GM19193 (cell line): ENCODE results near the gene TPP1.

Experiments
- POLR2A ChIP-seq: IDR thresholded peaks from 4 replicates; pipeline ENCODE4 v1.6.1; 2011; ENCODE audit not compliant: insufficient read depth, insufficient read length; ENCODE audit errors: extremely low read depth

The TPP1 gene

DNA sequence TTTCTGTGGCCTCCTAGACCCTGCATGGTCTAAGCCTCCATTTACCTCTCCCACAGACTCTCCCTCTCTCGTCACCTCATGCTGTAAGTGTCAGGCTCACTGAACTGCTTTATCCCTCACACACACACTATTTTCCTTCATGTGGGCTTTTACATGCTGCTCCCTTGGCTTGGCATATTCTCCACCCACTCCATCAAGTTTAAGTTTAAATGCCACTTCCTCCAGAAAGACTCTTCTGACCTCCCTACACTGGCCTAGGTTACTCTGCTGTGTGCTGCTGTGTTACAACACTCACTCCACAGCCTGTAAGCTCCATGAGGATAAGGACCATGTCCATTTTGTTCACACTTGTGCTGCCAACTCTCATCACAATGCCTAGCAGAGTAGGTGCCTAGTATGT is 33.9 kb upstream of the TPP1 start:
- no peak for TF ChIP-seq POLR2A

DNA sequence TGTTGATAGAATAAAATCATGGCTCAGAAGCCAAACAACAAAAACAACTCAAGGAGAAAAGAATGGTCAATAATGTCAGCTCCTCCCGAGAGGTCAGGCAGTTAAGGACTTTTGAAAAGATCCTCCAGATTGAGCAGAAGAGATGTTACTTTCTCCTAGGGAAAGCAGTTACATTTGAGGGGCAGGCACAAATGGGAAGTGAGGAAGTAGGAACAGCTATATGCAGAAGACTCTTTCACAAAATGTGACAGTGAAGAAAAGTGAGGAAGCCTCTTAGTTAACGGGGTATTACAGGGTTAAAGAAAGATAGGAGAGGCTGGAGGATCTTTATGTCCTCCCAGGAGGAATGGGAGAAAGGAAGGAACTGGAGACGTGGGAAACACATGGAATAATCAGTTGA is 33.0 kb upstream of the TPP1 start:
- no peak for TF ChIP-seq POLR2A

DNA sequence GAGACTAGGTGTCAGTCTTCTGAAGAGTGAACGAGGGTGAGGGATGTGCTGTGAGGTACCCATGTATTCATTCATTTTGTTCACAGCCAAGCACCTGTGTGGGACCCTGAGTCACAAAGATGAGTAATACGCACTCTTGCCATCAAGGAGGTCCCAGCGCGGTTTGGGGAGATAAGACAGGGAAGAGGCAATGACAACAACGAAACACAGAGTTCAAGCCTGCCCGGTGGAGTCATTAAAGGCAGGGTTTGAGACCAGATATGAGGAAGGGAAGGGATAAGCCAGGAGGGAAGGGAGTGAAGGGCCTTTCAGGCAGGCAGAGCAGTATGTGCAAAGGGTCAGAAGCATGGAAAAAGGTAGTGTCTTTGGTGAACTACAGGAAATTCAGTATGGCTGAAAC is 31.8 kb upstream of the TPP1 start:
- TF ChIP-seq POLR2A = no peak

DNA sequence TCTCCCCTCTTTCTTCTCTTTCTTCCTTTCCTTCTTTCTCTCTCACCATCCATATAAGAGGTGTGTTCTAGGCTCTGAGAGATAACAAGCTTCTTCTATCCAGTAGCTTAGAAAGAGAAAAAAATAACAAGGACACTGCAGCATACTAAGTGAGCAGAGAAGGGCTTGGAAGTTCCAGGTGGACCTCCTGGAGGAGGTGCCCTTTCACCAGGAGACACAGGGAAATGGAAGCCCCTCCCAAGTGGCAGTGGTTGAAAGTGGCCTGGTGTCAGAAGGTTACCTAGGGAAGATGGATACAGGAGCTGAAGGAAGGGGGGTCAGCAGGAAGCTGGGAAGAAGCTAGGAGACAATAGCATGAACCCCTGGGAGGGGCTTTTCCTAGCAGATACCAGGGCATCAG is 30.9 kb upstream of the TPP1 start:
- TF ChIP-seq POLR2A = no peak

DNA sequence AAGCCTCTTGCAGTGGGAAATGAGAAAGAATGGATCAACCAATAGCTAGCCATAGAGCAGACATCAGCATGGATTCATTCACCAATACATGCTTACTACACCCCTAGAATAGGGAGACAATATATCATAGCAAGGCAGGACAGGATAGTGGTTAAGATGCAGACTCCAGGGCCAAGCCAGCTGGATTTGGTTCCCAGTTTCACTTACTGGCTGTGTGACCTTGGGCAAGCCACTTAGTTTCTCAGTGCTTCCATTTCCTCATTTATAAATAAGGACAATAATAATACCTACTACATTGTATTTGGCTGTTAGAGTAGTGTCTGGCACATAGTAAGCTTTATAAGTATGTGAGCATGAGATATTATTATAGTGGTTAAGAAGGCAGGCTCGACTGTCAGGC is 29.3 kb upstream of the TPP1 start:
- TF ChIP-seq POLR2A = no peak

DNA sequence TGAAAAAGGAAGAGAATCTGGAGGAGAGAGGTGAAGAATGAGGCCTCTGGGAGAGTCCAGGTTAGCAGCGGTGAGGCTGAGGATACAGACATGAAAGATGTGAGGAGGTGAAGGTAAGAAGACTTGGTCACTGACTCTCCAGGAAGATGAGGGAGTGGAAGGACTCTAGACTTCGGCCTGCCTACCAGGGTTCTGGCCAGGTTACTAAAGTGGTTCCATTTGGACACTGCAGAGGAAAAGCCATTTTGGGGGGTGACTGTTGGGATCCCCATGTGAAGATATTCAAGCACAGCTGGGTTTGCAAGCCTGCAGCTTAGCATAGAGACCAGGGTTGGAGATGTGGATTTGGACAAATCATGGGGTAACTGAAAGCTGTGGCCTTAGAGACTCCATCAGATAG is 28.6 kb upstream of the TPP1 start:
- no peak for TF ChIP-seq POLR2A

- peak; percentile 21 for TF ChIP-seq POLR2A
Observed at GRCh38 chr11:6646918-6647679, 27.9 kb upstream of the TPP1 start.

DNA sequence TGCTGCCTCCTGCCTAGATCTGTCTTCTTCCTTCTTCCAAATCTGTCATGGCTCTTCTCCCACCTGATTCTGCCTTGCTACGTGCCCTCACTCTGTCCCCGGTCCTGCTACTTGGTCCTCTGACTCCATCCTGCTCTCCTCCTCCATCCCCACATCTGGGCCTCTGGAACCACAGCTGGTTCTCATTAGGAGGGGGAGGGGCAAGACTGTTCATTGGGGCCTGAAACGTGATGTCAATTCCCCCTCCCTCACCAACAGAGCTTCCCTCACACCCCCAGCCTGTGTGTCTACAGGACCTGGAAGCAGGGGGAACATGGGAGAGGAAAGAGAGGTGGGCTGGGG is 27.3 kb upstream of the TPP1 start:
- no peak for TF ChIP-seq POLR2A

DNA sequence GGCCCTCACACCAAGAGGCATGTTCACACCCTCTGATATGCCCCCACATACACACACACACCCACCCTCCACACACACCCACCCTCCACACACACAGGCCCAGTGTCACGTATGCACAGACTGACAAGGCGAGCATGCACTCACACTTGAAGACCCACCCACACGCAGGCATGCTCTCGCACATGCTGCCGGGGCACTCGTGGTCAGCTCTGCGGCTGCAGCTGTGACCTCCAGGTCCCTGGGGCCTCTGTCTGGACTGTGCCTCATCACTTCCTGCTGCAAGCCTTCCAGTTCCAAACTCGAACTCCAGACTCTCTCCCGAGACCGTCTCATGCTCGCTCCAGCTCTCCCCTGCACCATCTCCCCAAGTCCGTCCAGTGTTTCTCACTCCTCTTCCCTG is 26.8 kb upstream of the TPP1 start:
- no peak for TF ChIP-seq POLR2A

DNA sequence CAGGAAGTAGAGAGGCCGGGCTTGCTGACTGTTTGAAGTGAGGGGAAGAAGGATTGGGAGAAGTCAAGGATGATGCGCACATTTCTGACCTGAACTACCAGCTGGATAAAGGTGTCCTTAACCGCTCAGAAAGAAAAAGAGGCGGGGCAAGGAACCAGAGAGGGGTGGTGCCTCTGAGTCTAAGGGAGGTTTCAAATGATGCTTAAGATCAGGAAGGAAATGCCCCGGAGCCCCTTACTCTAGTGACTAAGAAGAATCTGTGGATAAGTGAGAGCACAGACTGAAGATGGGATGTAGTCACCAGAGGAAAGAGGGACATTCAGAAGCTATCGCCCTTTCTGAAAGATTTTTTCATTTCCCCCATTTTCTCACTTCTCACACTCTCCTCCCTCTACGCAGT is 23.7 kb upstream of the TPP1 start:
- TF ChIP-seq POLR2A = no peak

GRCh38 chr11:6640985-6641701 is 21.9 kb upstream of the TPP1 start:
- no peak for TF ChIP-seq POLR2A

GRCh38 chr11:6640036-6640984 is 21.1 kb upstream of the TPP1 start:
- no peak for TF ChIP-seq POLR2A

- no peak for TF ChIP-seq POLR2A
Observed at GRCh38 chr11:6638429-6638828, 19.2 kb upstream of the TPP1 start.

GRCh38 chr11:6637871-6638270 is 18.6 kb upstream of the TPP1 start:
- TF ChIP-seq POLR2A = no peak

DNA sequence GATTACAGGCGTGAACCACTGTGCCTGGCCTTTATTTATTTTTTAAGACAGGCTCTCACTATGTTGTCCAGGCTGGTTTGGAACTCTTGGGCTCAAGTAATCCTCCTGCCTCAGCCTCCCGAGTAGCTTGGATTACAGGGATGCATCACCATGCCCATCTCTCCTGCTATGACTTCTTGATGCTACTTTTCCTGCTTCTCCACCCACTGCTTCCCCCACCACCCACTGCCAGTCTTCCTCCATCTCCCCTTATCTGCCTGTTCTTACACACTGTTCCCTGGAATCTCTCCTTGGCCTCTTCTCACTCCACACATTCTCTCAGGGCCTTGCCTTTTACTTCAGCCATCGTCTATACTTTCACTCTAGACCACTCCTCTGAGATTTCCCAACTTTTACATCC is 17.3 kb upstream of the TPP1 start:
- TF ChIP-seq POLR2A = no peak
